HepG2 (cell line): Measurements from ENCODE around the gene CYP20A1.
"Not testable (repeated sequence)": the region's sequence is repeated elsewhere in the genome, so short reads cannot be mapped to it uniquely, and the experiment has no call there.

Source experiments
- CTCF ChIP-seq: sonication (generic); formaldehyde crosslinking; IDR thresholded peaks from 2 replicates; pipeline ENCODE4 v1.5.0; 2020; ENCODE audit warnings: mild to moderate bottlenecking, missing genetic modification reagents, moderate library complexity
- EZH2 ChIP-seq: conservative IDR thresholded peaks from 2 replicates; pipeline ENCODE4 v1.6.1; 2012; ENCODE audit warnings: mild to moderate bottlenecking, low read depth, low read length, moderate library complexity
- MAFG ChIP-seq: sonication (generic); formaldehyde crosslinking; IDR thresholded peaks from 2 replicates; pipeline ENCODE4 v1.5.1; 2020; ENCODE audit warnings: mild to moderate bottlenecking, missing genetic modification reagents
- REST ChIP-seq, 2 experiments: IDR thresholded peaks; 2 replicates each; pipeline ENCODE4 v1.6.1; 2011 to 2012; ENCODE audit warnings: low read length in 2 of 2, borderline replicate concordance in 1 of 2, low read depth in 1 of 2, mild to moderate bottlenecking in 1 of 2, moderate library complexity in 1 of 2
- RFX5 ChIP-seq: IDR thresholded peaks from 2 replicates; pipeline ENCODE4 v1.6.1; 2011; ENCODE audit warnings: low read depth, low read length, improper control_type of control experiment
- ZBTB33 ChIP-seq: sonication (generic); formaldehyde crosslinking; IDR thresholded peaks from 2 replicates; pipeline ENCODE4 v1.4.0; 2020; ENCODE audit warnings: missing genetic modification reagents
- ZKSCAN1 ChIP-seq: fragments of 150-350 bp; IDR thresholded peaks from 2 replicates; pipeline ENCODE4 v1.6.1; 2014; ENCODE audit warnings: low read length

- TF ChIP-seq EZH2; ZBTB33 (CRISPR knock-in tag); CTCF (CRISPR knock-in tag); ZKSCAN1; MAFG (CRISPR knock-in tag); REST (IDR thresholded peaks at IDR 0.05; ENCODE audit: borderline replicate concordance in 1 of 2, low read depth in 1 of 2, low read length in 2 of 2); RFX5: not testable (repeated sequence)
Observed at GRCh38 chr2:203302586-203302985, 63.8 kb downstream of the CYP20A1 start.
